GM19468 (cell line): ENCODE results near the gene NDUFS4.
"Not testable (repeated sequence)": the region's sequence is repeated elsewhere in the genome, so short reads cannot be mapped to it uniquely, and the experiment has no call there.

Experiments used
- ATAC-seq: cut with Tn5 transposase; IDR thresholded peaks from one replicate; pipeline ENCODE4 v1.9.1; 2021; ENCODE audit warnings: mild to moderate bottlenecking, moderate library complexity, moderate number of reproducible peaks; ENCODE audit not compliant: unreplicated experiment; ENCODE audit errors: extremely low read depth

NDUFS4 gene

DNA sequence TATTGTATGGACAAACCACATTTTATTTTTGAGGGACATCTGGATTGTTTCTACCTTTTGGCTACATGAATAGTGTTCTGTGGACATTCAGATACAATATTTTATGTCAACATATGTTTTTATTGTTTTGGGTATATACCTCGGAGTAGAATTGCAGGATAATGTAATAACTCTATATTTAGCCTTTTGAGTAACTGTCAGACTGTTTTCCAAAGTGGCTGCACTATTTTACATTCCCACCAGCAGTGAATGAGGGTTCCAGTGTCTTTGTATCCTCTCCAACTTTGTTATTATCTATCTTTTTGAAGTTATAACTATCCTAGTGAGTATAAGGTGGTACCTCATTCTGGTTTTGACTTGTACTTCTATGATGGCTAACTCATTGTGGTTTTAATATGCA, 11.0 kb downstream of the NDUFS4 start:
- no peak for ATAC-seq

- ATAC-seq = no peak
Observed at GRCh38 chr5:53575101-53575500, 14.7 kb downstream of the NDUFS4 start.

GRCh38 chr5:53575831-53576230, 15.4 kb downstream of the NDUFS4 start:
- no peak for ATAC-seq

DNA sequence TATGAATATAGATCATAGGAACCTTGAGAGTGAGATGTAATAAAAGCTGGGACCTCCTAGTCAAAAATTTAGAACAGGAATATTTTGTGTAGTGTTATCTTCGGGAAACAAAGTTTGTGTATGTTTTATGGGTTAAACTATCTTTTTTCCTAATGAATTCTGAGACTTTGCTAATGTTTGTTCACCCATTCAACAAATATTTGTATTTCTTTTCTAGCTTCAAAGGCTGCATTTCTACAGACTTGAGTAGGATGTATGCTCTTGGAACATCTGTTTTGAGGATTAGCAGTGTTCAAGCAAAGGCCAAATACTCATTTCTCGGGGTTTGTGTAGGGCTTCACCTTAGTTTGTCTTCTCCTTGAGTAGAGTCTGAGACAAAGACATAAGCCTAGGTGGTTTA, 16.2 kb downstream of the NDUFS4 start:
- no peak for ATAC-seq

- no peak for ATAC-seq
Observed at GRCh38 chr5:53578854-53579253, 18.4 kb downstream of the NDUFS4 start.

GRCh38 chr5:53580547-53580946, 20.1 kb downstream of the NDUFS4 start:
- no peak for ATAC-seq

GRCh38 chr5:53582225-53582624, 21.8 kb downstream of the NDUFS4 start:
- ATAC-seq = no peak

DNA sequence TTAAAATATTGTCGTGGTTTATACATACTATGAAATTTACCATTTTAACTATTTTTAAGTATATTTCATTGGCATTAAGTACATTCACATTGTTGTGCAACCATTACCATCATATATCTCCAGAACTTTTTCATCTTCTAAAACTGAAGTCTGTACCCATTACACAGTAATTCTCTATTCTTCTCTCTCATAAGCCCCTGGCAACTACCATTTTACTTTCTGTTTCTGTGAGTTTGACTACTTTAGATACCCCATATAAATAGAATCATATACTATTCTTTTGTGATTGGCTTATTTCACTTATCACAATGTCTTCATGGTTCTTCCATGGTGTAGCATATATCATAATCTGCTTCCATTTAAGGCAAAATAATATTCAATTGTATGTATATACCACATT, 30.3 kb downstream of the NDUFS4 start:
- ATAC-seq = no peak

- ATAC-seq = no peak
Observed at GRCh38 chr5:53594419-53594818, 34.0 kb downstream of the NDUFS4 start.

GRCh38 chr5:53597894-53598293, 37.5 kb downstream of the NDUFS4 start:
- no peak for ATAC-seq

DNA sequence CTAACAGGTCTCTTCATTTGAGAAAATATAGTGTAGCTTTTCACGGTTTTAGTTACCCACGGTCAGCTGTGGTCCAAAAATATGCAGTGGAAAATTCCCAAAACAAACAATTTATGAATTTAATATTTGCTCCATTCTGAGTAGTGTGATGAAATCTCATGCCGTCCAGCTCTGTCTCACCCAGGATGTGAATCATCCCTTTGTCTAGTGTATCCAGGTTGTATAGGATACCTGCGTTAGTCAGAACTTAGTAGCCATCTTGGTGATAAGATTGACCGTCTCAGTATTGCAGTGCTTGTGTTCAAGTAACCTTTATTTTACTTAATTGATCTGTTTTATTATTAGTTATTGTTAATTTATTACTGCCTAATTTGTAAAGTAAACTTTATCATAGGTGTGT, 41.1 kb downstream of the NDUFS4 start:
- no peak for ATAC-seq

GRCh38 chr5:53603009-53603687, 42.7 kb downstream of the NDUFS4 start:
- ATAC-seq = no peak

- ATAC-seq = no peak
Observed at GRCh38 chr5:53604309-53604708, 43.9 kb downstream of the NDUFS4 start.

DNA sequence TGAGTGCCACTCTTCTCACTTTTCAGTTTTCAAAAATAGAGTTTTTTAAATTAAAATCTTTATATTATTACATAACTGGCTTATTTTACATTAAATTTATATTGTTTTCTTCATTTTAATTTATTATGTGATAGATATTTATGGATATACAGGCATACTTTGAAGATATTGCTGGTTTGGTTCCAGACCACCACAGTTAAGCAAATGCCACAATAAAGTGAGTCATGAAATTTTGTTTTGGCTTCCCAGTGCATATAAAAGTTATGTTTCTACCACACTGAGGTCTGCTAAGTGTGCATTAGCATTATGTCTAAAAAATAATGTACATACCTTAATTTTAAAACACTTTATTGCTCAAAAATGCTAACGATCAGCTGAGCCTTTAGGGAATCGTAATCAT, 47.4 kb downstream of the NDUFS4 start:
- no peak for ATAC-seq

DNA sequence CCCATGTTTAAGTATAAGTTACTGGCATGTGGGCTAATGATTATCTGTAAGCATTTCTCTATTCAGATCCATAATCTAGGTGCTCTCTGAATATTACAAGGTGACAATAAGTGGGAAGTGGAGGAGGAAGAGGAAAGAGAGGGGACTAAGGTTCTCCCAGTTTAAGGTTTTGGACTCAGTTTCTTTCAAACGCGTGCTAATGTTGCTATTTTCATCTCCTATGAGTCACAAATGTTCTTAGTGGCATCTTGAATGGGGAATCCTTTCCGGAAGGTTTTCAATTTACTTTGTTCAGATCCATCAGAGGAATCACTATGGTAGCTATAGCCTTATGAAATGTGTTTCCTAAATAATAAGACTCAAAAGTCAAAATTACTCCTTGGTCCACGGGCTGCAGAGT, 48.5 kb downstream of the NDUFS4 start:
- ATAC-seq = not testable (repeated sequence)

- no peak for ATAC-seq
Observed at GRCh38 chr5:53613061-53613460, 52.6 kb downstream of the NDUFS4 start.

- ATAC-seq = no peak
Observed at GRCh38 chr5:53613536-53613935, 53.1 kb downstream of the NDUFS4 start.

DNA sequence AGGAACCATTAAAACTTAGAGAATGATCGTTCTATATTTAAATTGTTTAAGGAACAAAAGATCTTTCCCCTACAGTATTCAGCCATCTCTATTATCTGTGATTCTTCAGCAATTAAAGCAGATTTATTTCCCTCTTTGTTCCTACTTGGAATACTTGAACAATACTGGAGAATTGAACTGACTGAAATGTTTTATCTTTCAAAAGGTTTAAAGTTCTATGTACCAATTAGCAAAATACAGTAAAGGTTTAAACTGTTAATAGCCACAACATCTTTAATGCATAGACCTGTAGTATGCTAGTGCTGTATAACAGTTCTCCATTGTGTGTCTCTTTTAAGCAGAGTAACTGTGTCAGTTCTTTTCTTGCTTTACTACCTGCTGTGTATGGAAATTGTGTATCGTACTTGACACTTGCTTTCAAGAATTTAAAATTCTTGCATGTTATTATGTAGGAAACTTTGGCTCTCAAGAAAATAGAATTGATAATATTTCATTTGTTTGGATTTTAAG, 54.0 kb downstream of the NDUFS4 start:
- ATAC-seq = no peak

DNA sequence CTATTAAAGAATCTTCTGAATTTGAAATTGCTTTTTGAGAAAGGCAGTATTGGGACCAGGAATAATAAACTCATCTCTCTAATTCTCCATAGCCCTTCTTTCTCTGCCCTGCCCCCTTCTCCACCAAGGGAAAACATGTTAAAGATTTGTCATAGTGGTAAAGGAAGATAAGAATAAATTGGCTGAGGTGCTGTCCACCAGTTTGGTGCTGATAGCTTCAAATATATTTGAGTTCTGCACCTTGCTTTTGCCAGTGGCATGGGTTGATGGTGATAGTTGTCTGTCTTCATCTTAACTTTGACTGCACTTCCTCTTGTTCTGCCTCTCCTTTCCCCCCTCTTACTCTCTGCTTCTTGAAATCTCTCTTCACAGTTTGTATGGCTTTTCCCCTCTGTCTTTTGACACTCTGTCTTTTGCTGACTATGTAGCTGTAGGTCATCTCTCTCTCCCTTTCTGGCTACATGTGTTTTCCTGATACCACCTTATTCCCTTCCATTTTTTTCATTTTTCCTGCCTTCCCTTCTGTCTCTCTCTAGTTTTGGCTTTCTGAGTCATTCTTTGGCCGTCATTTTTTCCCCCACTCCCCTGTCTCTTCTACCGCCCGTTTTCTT, 56.6 kb downstream of the NDUFS4 start:
- ATAC-seq = no peak

GRCh38 chr5:53631251-53631650, 70.8 kb downstream of the NDUFS4 start:
- ATAC-seq = no peak

- no peak for ATAC-seq
Observed at GRCh38 chr5:53642061-53642460, 81.6 kb downstream of the NDUFS4 start.

DNA sequence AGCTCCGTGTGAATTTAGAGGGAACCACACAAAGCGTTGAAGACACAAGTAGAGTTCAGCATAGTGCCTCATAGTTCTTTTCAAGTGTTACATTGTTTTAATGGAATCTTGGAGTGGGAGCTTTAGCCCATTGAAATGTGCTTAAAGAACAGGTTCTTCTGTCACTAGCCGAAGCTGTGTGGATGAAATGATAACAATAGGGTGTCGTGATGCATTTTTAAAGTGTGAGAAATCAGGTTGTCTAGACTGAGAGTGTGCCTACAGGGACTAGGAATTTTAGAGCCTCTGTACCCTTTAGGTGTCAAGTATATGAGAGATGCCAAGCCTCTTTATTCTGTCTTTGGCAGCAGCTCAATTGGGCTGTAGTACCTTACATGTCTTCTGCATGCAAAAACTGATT, 83.0 kb downstream of the NDUFS4 start:
- no peak for ATAC-seq
